ENCODE data around the gene KIF9.
"Not testable (repeated sequence)": the region's sequence is repeated elsewhere in the genome, so short reads cannot be mapped to it uniquely, and the experiment has no call there.

The KIF9 gene

GRCh38 chr3:47265725-47266428, 16.7 kb downstream of the KIF9 start:
- Histone ChIP-seq H3K4me3 (replicated peaks; ENCODE audit: low read depth, low read length) (no peak overlapping the region), H3K36me3 (ENCODE audit: control insufficient read depth, insufficient read depth, low read length) (no peaks in the 10 kb centered on the region), H3K27me3 (replicated peaks; ENCODE audit: control insufficient read depth, insufficient read depth, low read length) (no peaks in the 10 kb centered on the region)
- no peak for TF ChIP-seq CTCF (IDR thresholded peaks at IDR 0.05; ENCODE audit: insufficient read depth, low read length, poor library complexity, severe bottlenecking)
- DNase-seq (ENCODE audit: extremely low read depth, insufficient read length): no peak

GRCh38 chr3:47265008-47265407, 17.6 kb downstream of the KIF9 start:
- DNase-seq (ENCODE audit: extremely low read depth, insufficient read length): no peak
- no peak for TF ChIP-seq CTCF (IDR thresholded peaks at IDR 0.05; ENCODE audit: insufficient read depth, low read length, poor library complexity, severe bottlenecking)
- H3K36me3 ChIP-seq (ENCODE audit: control insufficient read depth, insufficient read depth, low read length): no peaks in the 10 kb centered on the region
- no peak overlapping the region for H3K4me3 ChIP-seq (replicated peaks; ENCODE audit: low read depth, low read length)
- no peaks in the 10 kb centered on the region for H3K27me3 ChIP-seq (replicated peaks; ENCODE audit: control insufficient read depth, insufficient read depth, low read length)

GRCh38 chr3:47261301-47261700, 21.3 kb downstream of the KIF9 start:
- DNase-seq (ENCODE audit: extremely low read depth, insufficient read length): no peak
- no peak overlapping the region for H3K4me3 ChIP-seq (replicated peaks; ENCODE audit: low read depth, low read length)
- no peak for TF ChIP-seq CTCF (IDR thresholded peaks at IDR 0.05; ENCODE audit: insufficient read depth, low read length, poor library complexity, severe bottlenecking)
- no peaks in the 10 kb centered on the region for H3K27me3 ChIP-seq (replicated peaks; ENCODE audit: control insufficient read depth, insufficient read depth, low read length)
- H3K36me3 ChIP-seq (ENCODE audit: control insufficient read depth, insufficient read depth, low read length): no peaks in the 10 kb centered on the region

- TF ChIP-seq CTCF (IDR thresholded peaks at IDR 0.05; ENCODE audit: insufficient read depth, low read length, poor library complexity, severe bottlenecking): no peak
- Histone ChIP-seq H3K4me3 (replicated peaks; ENCODE audit: low read depth, low read length) (no peak overlapping the region), H3K27me3 (replicated peaks; ENCODE audit: control insufficient read depth, insufficient read depth, low read length) (no peaks in the 10 kb centered on the region), H3K36me3 (ENCODE audit: control insufficient read depth, insufficient read depth, low read length) (no peaks in the 10 kb centered on the region)
- no peak for DNase-seq (ENCODE audit: extremely low read depth, insufficient read length)
These were observed 22.0 kb downstream of the KIF9 start for GRCh38 chr3:47260605-47261004.

- DNase-seq (ENCODE audit: extremely low read depth, insufficient read length): no peak
- TF ChIP-seq CTCF (IDR thresholded peaks at IDR 0.05; ENCODE audit: insufficient read depth, low read length, poor library complexity, severe bottlenecking): no peak
- Histone ChIP-seq H3K4me3 (replicated peaks; ENCODE audit: low read depth, low read length) (no peak overlapping the region), H3K27me3 (replicated peaks; ENCODE audit: control insufficient read depth, insufficient read depth, low read length) (no peaks in the 10 kb centered on the region), H3K36me3 (ENCODE audit: control insufficient read depth, insufficient read depth, low read length) (no peaks in the 10 kb centered on the region)
These were observed 23.5 kb downstream of the KIF9 start for GRCh38 chr3:47259114-47259513.

GRCh38 chr3:47256331-47256730, 26.3 kb downstream of the KIF9 start:
- not testable (repeated sequence) for H3K27me3 ChIP-seq (replicated peaks; ENCODE audit: control insufficient read depth, insufficient read depth, low read length); H3K36me3 ChIP-seq (ENCODE audit: control insufficient read depth, insufficient read depth, low read length); DNase-seq (ENCODE audit: extremely low read depth, insufficient read length); H3K4me3 ChIP-seq (replicated peaks; ENCODE audit: low read depth, low read length)
